GM21447 (cell line): ENCODE results near the gene PTK6.

Source experiments
- ATAC-seq: cut with Tn5 transposase; IDR thresholded peaks from one replicate; pipeline ENCODE4 v1.9.1; 2021; ENCODE audit not compliant: unreplicated experiment

PTK6 gene

GRCh38 chr20:63570281-63571086 is 33.3 kb upstream of the PTK6 start:
- no peak for ATAC-seq

- ATAC-seq, result no peak
These were observed 32.1 kb upstream of the PTK6 start for GRCh38 chr20:63568986-63569949.

GRCh38 chr20:63568170-63568981 is 31.2 kb upstream of the PTK6 start:
- ATAC-seq, result no peak

- peak; percentile 64 for ATAC-seq
These were observed 30.4 kb upstream of the PTK6 start for GRCh38 chr20:63567386-63568169.

GRCh38 chr20:63567136-63567385 is 29.9 kb upstream of the PTK6 start:
- no peak for ATAC-seq

GRCh38 chr20:63566395-63567135 is 29.4 kb upstream of the PTK6 start:
- no peak for ATAC-seq

GRCh38 chr20:63565699-63566335 is 28.6 kb upstream of the PTK6 start:
- no peak for ATAC-seq

- no peak for ATAC-seq
These were observed 28.0 kb upstream of the PTK6 start for GRCh38 chr20:63565021-63565698.

- no peak for ATAC-seq
These were observed 27.0 kb upstream of the PTK6 start for GRCh38 chr20:63564036-63564810.

- no peak for ATAC-seq
These were observed 26.2 kb upstream of the PTK6 start for GRCh38 chr20:63563225-63563935.

- no peak for ATAC-seq
These were observed 25.5 kb upstream of the PTK6 start for GRCh38 chr20:63562461-63563224.

GRCh38 chr20:63561624-63562396 is 24.6 kb upstream of the PTK6 start:
- no peak for ATAC-seq

GRCh38 chr20:63560856-63561609 is 23.9 kb upstream of the PTK6 start:
- no peak for ATAC-seq

GRCh38 chr20:63560333-63560805 is 23.2 kb upstream of the PTK6 start:
- ATAC-seq, result no peak
